A673 (cell line): ENCODE data around the gene SIGLEC9. TPM values are rescaled to one million over a fixed set of nuclear protein-coding genes. Genes with fewer than 3 reads are reported as not detected.

Source experiments
- BruUV-seq: library from RNA; stranded (reverse); fragments of 400-500 nt; replicated peaks from 2 replicates; lab custom pipeline; 2021; lab: Mats Ljungman, UMichigan
- CTCF ChIA-PET: fragments of 300-600 bp; sonication (Branson Sonifier 250); formaldehyde crosslinking; loops from one replicate; lab custom pipeline; 2022; ENCODE audit warnings: antibody characterized with exemption; lab: Charles Lee
- POLR2A ChIA-PET: fragments of 300-600 bp; sonication (Branson Sonifier 250); formaldehyde crosslinking; loops from one replicate; lab custom pipeline; 2022; ENCODE audit warnings: antibody characterized with exemption; ENCODE audit not compliant: low non-redundant PET; lab: Charles Lee
- DNase-seq: peaks from one replicate; pipeline ENCODE4 v3.0.0-alpha.2; 2015; ENCODE audit warnings: low spot score
- H3K27ac ChIP-seq: fragments of 200-600 bp; sonication (generic); 2 replicates; pipeline ENCODE4 v1.5.1; 2016; ENCODE audit warnings: mixed run types, low read depth, mild to moderate bottlenecking, mixed read lengths, antibody characterized with exemption, low read length; ENCODE audit not compliant: poor library complexity, severe bottlenecking
- H3K27me3 ChIP-seq: fragments of 200-600 bp; sonication (generic); replicated peaks from 2 replicates; pipeline ENCODE4 v1.6.1; 2017; ENCODE audit warnings: mixed run types, low read depth, mild to moderate bottlenecking, mixed read lengths, antibody characterized with exemption, low read length; ENCODE audit not compliant: insufficient read depth, poor library complexity
- H3K36me3 ChIP-seq: fragments of 200-600 bp; sonication (generic); 2 replicates; pipeline ENCODE4 v1.6.1; 2016; ENCODE audit warnings: mixed run types, mild to moderate bottlenecking, mixed read lengths, antibody characterized with exemption, low read length; ENCODE audit not compliant: insufficient read depth, poor library complexity, severe bottlenecking
- H3K4me1 ChIP-seq: fragments of 200-600 bp; sonication (generic); 2 replicates; pipeline ENCODE4 v1.6.1; 2017; ENCODE audit warnings: mixed run types, mild to moderate bottlenecking, mixed read lengths, antibody characterized with exemption, low read length; ENCODE audit not compliant: insufficient read depth, poor library complexity, severe bottlenecking
- H3K4me3 ChIP-seq: fragments of 200-600 bp; sonication (generic); 2 replicates; pipeline ENCODE4 v1.5.1; 2016; ENCODE audit warnings: low read depth, mixed run types, mild to moderate bottlenecking, mixed read lengths, low read length; ENCODE audit not compliant: poor library complexity, severe bottlenecking
- H3K9me3 ChIP-seq: fragments of 200-600 bp; sonication (generic); 2 replicates; pipeline ENCODE4 v1.6.1; 2016; ENCODE audit warnings: mixed run types, low read depth, mild to moderate bottlenecking, mixed read lengths, antibody characterized with exemption, low read length; ENCODE audit not compliant: poor library complexity, severe bottlenecking
- CTCF ChIP-seq: fragments of 300-800, 200-600 bp; sonication (generic); conservative IDR thresholded peaks from 2 replicates; pipeline ENCODE4 v1.5.1; 2017; ENCODE audit warnings: low read depth, mild to moderate bottlenecking, antibody characterized with exemption, low read length, moderate library complexity, mixed read lengths
- EZH2 ChIP-seq: fragments of 200-600 bp; sonication (generic); IDR thresholded peaks from 2 replicates; pipeline ENCODE4 v1.6.1; 2017; ENCODE audit warnings: borderline replicate concordance, low read depth, mild to moderate bottlenecking, mixed read lengths, antibody characterized with exemption, low read length; ENCODE audit not compliant: poor library complexity, severe bottlenecking
- intact Hi-C: fragments of 100-400 bp; cut with micrococcal nuclease; formaldehyde crosslinking; loops from one replicate; pipeline ENCODE4 v1.10.0; 2022; ENCODE audit not compliant: unreplicated experiment
- total RNA-seq: library from RNA; stranded (reverse); gene quantifications from 2 replicates; pipeline ENCODE4 v1.2.3, GENCODE V29; 2021

Gene SIGLEC9
- total RNA-seq, 1 experiment from 2014 or later = not detected

GRCh38 chr19:51097796-51098195, 26.9 kb upstream of the SIGLEC9 start:
- Histone ChIP-seq H3K4me1 (no peaks in the 10 kb centered on the region), H3K27me3 (no peaks in the 10 kb centered on the region), H3K4me3 (no peak overlapping the region), H3K36me3 (peaks cover 5% of the 10 kb centered on the region), H3K27ac (no peak overlapping the region), H3K9me3 (no peaks in the 10 kb centered on the region)
- TF ChIP-seq CTCF (no peak), EZH2 (no peak)
- no TSS peak for BruUV-seq
- DNase-seq = no peak
- intact Hi-C loops = loop anchor here (5.0 to 10.0 kb wide), 2 partner anchors 173 to 390 kb away; no protein-coding TSS in a partner anchor
- CTCF ChIA-PET = no interaction called here
- POLR2A ChIA-PET = no interaction called here

GRCh38 chr19:51098365-51099046, 26.2 kb upstream of the SIGLEC9 start:
- POLR2A ChIA-PET = no interaction called here
- no TSS peak for BruUV-seq

GRCh38 chr19:51099047-51099382, 25.7 kb upstream of the SIGLEC9 start:
- Histone ChIP-seq H3K27ac (no peak overlapping the region), H3K27me3 (no peaks in the 10 kb centered on the region), H3K4me3 (no peak overlapping the region), H3K4me1 (no peaks in the 10 kb centered on the region), H3K9me3 (no peaks in the 10 kb centered on the region), H3K36me3 (peaks cover 5% of the 10 kb centered on the region)
- POLR2A ChIA-PET = no interaction called here
- no TSS peak for BruUV-seq
- no peak for DNase-seq
- intact Hi-C loops = loop anchor here (5.0 to 10.0 kb wide), 2 partner anchors 174 to 392 kb away; no protein-coding TSS in a partner anchor
- TF ChIP-seq CTCF (no peak), EZH2 (no peak)
- CTCF ChIA-PET = interaction anchor here (0.6 kb wide), 1 partner anchor 162 kb away, joined by 3 read pairs; no protein-coding TSS in a partner anchor

More at GRCh38 chr19:51098365-51099046, 26.2 kb upstream of the SIGLEC9 start:
- no peaks in the 10 kb centered on the region for H3K27me3 ChIP-seq
- H3K4me3 ChIP-seq = no peak overlapping the region
- CTCF ChIA-PET = interaction anchor here (0.6 kb wide), 1 partner anchor 161 kb away, joined by 3 read pairs; no protein-coding TSS in a partner anchor
- intact Hi-C loops = loop anchor here (5.0 to 10.0 kb wide), 2 partner anchors 174 to 391 kb away; no protein-coding TSS in a partner anchor
- no peak for TF ChIP-seq CTCF
- no peak for TF ChIP-seq EZH2
- no peaks in the 10 kb centered on the region for H3K9me3 ChIP-seq
- peaks cover 5% of the 10 kb centered on the region for H3K36me3 ChIP-seq
- no peak overlapping the region for H3K27ac ChIP-seq
- H3K4me1 ChIP-seq = no peaks in the 10 kb centered on the region
- DNase-seq = no peak
